ENCODE results near the gene CERK. TPM values are rescaled to one million over a fixed set of nuclear protein-coding genes. Genes with fewer than 3 reads are reported as not detected.

The CERK gene
- total RNA-seq, 2 donors from 2014 or later: 54.9 to 57.6 TPM

DNA sequence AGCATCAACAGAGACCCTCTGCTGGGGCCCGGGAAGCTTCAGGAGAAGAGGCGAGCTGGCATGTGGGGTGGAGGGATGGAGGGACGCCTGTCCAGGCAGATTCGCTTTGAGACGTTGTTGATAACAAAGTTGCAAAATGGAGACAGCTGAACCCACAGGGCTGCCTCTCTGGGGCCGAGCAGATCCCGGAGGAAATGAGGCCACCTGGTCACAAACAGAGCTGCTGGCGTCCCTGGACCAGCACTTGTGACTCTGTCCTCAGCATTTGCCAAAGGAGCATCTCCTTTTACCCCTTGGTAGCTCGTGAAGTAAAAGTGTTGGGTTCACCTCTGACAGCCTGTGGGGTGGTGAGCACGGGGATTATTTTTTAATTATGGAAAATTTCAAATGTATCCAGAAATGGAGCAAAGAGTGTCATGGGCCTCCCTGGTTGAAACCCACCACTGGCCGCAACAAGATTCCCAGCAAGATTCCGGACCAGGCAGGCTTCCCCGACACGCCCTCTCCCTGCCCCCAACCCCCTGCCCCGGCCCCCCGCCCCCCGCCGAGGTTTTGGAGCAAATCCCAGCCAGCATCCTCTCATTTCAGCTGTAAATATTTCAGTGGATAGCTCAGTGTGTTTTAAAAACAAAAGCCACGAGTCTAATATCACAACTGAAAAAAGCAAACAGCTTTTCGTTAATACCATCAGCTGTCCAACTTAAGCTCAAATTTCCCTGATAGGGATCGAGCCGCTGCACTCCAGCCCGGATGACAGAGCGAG lies 97.6 kb downstream of the CERK start:
- TF ChIP-seq, protein P1, sequence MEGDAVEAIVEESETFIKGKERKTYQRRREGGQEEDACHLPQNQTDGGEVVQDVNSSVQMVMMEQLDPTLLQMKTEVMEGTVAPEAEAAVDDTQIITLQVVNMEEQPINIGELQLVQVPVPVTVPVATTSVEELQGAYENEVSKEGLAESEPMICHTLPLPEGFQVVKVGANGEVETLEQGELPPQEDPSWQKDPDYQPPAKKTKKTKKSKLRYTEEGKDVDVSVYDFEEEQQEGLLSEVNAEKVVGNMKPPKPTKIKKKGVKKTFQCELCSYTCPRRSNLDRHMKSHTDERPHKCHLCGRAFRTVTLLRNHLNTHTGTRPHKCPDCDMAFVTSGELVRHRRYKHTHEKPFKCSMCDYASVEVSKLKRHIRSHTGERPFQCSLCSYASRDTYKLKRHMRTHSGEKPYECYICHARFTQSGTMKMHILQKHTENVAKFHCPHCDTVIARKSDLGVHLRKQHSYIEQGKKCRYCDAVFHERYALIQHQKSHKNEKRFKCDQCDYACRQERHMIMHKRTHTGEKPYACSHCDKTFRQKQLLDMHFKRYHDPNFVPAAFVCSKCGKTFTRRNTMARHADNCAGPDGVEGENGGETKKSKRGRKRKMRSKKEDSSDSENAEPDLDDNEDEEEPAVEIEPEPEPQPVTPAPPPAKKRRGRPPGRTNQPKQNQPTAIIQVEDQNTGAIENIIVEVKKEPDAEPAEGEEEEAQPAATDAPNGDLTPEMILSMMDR (conservative IDR thresholded peaks at IDR 0.05): no peak
- H3K36me3 ChIP-seq (ENCODE audit: control insufficient read depth, insufficient read depth, low read length): no peaks in the 10 kb centered on the region
- no peaks in the 10 kb centered on the region for H3K4me1 ChIP-seq (ENCODE audit: control insufficient read depth, insufficient read depth, low read length)
- WGBS, 2 experiments (ENCODE audit: insufficient coverage in 1 of 2, insufficient read length in 1 of 2): 87 to 90% methylated on average over 15 to 23 of the region's 24 CpGs
- H3K4me1 Mint-ChIP-seq: peaks cover 4% of the 10 kb centered on the region
- no peaks in the 10 kb centered on the region for H3K9me3 ChIP-seq (ENCODE audit: control insufficient read depth, low read length)
- H3K36me3 Mint-ChIP-seq (ENCODE audit: low read depth): peaks cover 2% of the 10 kb centered on the region
- no peak overlapping the region for H3K4me3 ChIP-seq (ENCODE audit: low read length)
- H3K9ac ChIP-seq (ENCODE audit: extremely low read depth, low read length, poor library complexity, severe bottlenecking): no peak overlapping the region
- no peaks in the 10 kb centered on the region for H3K9me3 Mint-ChIP-seq
- no peak for DNase-seq
- no peaks in the 10 kb centered on the region for H3K27me3 ChIP-seq (ENCODE audit: control insufficient read depth, insufficient read depth, low read length, poor library complexity, severe bottlenecking)
- H3K27ac Mint-ChIP-seq: peak overlapping the region; percentile 36
- no peaks in the 10 kb centered on the region for H3K27me3 Mint-ChIP-seq (ENCODE audit: insufficient read depth)
- H3K4me3 Mint-ChIP-seq: no peak overlapping the region
- H3K27ac ChIP-seq (ENCODE audit: low read depth, low read length): no peak overlapping the region

- no peak overlapping the region for H3K4me3 Mint-ChIP-seq
- H3K36me3 Mint-ChIP-seq (ENCODE audit: low read depth): peaks cover 2% of the 10 kb centered on the region
- no peak overlapping the region for H3K4me3 ChIP-seq (ENCODE audit: low read length)
- no peaks in the 10 kb centered on the region for H3K4me1 ChIP-seq (ENCODE audit: control insufficient read depth, insufficient read depth, low read length)
- H3K27ac Mint-ChIP-seq: peak overlapping the region; percentile 36
- H3K36me3 ChIP-seq (ENCODE audit: control insufficient read depth, insufficient read depth, low read length): no peaks in the 10 kb centered on the region
- no peak overlapping the region for H3K9ac ChIP-seq (ENCODE audit: extremely low read depth, low read length, poor library complexity, severe bottlenecking)
- H3K27me3 ChIP-seq (ENCODE audit: control insufficient read depth, insufficient read depth, low read length, poor library complexity, severe bottlenecking): no peaks in the 10 kb centered on the region
- H3K27me3 Mint-ChIP-seq (ENCODE audit: insufficient read depth): no peaks in the 10 kb centered on the region
- WGBS, 2 experiments (ENCODE audit: insufficient coverage in 1 of 2, insufficient read length in 1 of 2): 94 to 98% methylated on average over 4 to 11 of the region's 11 CpGs
- no peak overlapping the region for H3K27ac ChIP-seq (ENCODE audit: low read depth, low read length)
- H3K9me3 Mint-ChIP-seq: no peaks in the 10 kb centered on the region
- no peak for DNase-seq
- TF ChIP-seq, protein P1 (conservative IDR thresholded peaks at IDR 0.05): no peak
- H3K4me1 Mint-ChIP-seq: peaks cover 4% of the 10 kb centered on the region
- no peaks in the 10 kb centered on the region for H3K9me3 ChIP-seq (ENCODE audit: control insufficient read depth, low read length)
These were observed 98.2 kb downstream of the CERK start for GRCh38 chr22:46639843-46640242.

DNA sequence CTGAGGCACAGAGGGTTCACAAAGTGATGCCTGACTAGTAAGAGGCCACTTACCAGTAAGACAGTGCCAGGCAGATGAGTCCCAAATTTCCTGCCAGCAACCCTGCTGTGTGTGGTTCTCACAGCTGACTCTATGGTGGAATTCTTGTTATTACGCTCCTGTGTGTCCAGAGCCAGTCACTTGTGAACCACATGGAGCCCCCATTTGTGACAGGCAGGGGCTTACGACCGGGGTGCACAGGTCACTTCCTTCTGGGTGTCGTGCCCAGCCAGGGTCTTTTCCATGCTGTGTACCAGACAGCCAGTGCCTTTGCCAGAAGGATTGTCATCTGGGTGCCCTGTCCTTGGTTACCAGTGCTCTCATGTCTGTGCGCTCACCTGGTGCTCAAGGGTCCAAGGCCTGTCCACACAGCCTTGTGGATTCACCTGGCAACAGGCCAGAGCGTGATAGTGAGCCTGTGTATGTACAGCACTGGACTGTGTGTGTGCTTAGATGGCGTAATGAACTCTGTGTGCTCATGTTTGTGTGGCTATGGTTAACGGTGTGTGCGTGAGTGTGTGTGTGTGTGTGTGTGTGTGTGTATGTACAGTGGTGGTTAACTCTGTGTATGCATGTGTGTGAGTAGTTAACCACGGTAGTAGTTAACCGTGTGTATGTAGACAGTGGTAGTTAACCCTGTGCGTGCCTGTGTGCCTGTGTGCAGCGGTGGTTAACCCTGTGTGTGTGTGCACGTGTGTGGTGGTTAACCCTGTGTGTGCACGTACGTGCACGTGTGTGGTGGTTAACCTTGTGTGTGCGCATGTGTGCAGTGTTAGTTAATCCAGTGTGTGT lies 99.2 kb downstream of the CERK start:
- Histone ChIP-seq H3K27ac (ENCODE audit: low read depth, low read length) (no peak overlapping the region), H3K4me1 (ENCODE audit: control insufficient read depth, insufficient read depth, low read length) (no peaks in the 10 kb centered on the region), H3K27me3 (ENCODE audit: control insufficient read depth, insufficient read depth, low read length, poor library complexity, severe bottlenecking) (no peaks in the 10 kb centered on the region), H3K9ac (ENCODE audit: extremely low read depth, low read length, poor library complexity, severe bottlenecking) (no peak overlapping the region), H3K36me3 (ENCODE audit: control insufficient read depth, insufficient read depth, low read length) (no peaks in the 10 kb centered on the region), H3K9me3 (ENCODE audit: control insufficient read depth, low read length) (no peaks in the 10 kb centered on the region), H3K4me3 (ENCODE audit: low read length) (no peak overlapping the region)
- no peaks in the 10 kb centered on the region for H3K9me3 Mint-ChIP-seq
- TF ChIP-seq, protein P1 (conservative IDR thresholded peaks at IDR 0.05): no peak
- 88 to 93% methylated on average over 11 to 18 of the region's 18 CpGs for WGBS, 2 experiments (ENCODE audit: insufficient coverage in 1 of 2, insufficient read length in 1 of 2)
- H3K27ac Mint-ChIP-seq: no peak overlapping the region
- no peaks in the 10 kb centered on the region for H3K27me3 Mint-ChIP-seq (ENCODE audit: insufficient read depth)
- no peak for DNase-seq
- peaks cover 10% of the 10 kb centered on the region for H3K4me1 Mint-ChIP-seq
- peaks cover 2% of the 10 kb centered on the region for H3K36me3 Mint-ChIP-seq (ENCODE audit: low read depth)
- H3K4me3 Mint-ChIP-seq: no peak overlapping the region

Data from endodermal cell (in vitro differentiated cells).